Upper lobe of right lung (tissue), 1 donor: ENCODE results near the gene CTXND1. TPM values are rescaled to one million over a fixed set of nuclear protein-coding genes. Genes with fewer than 3 reads are reported as not detected.
A peak's percentile ranks its signal among the peaks of the same experiment; 100 is the strongest.

Source experiments
- ATAC-seq: fragments of 200-7000 bp; cut with Tn5 transposase; one replicate; pipeline ENCODE4 v1.9.1; 2020; ENCODE audit warnings: mild to moderate bottlenecking, moderate library complexity
- DNase-seq: peaks from one replicate; pipeline ENCODE4 v3.0.0-alpha.2; 2020
- H3K27ac ChIP-seq: fragments of 200-600 bp; one replicate; pipeline ENCODE4 v1.8.0; 2022
- H3K27me3 ChIP-seq: fragments of 200-600 bp; one replicate; pipeline ENCODE4 v1.8.0; 2022; ENCODE audit warnings: mild to moderate bottlenecking
- H3K36me3 ChIP-seq: fragments of 200-600 bp; one replicate; pipeline ENCODE4 v1.8.0; 2022
- H3K4me1 ChIP-seq: fragments of 200-600 bp; one replicate; pipeline ENCODE4 v1.8.0; 2022
- H3K4me3 ChIP-seq: fragments of 200-600 bp; one replicate; pipeline ENCODE4 v1.8.0; 2022; ENCODE audit warnings: mild to moderate bottlenecking
- H3K9me3 ChIP-seq: fragments of 200-600 bp; one replicate; pipeline ENCODE4 v1.8.0; 2022
- intact Hi-C: fragments of 100-400 bp; cut with DNase I; formaldehyde crosslinking; loops from one replicate; pipeline ENCODE4 v1.11.0; 2022
- total RNA-seq: library from RNA; stranded (reverse); fragmentation: NEBNext Ultra II Directional; extraction: Animal tissue kit (Norgen Biotek cat#: 25700); gene quantifications from one replicate; pipeline ENCODE4 v1.2.1, GENCODE V29; 2021
- TF ChIP-seq, protein P1 (sequence below): fragments of 200-600 bp; IDR thresholded peaks from one replicate; pipeline ENCODE4 v1.8.0; 2022; ENCODE audit warnings: antibody characterized with exemption
- donor health status: DM: no; HTN: yes; CAD: no; lungs with severe emphysema.

Gene CTXND1
- total RNA-seq, 1 donor from 2014 or later: 1.9 TPM

GRCh38 chr15:80183306-80183705 is 68.7 kb downstream of the CTXND1 start:
- no peak overlapping the region for H3K4me3 ChIP-seq
- ATAC-seq (no peak), DNase-seq (no peak)
- intact Hi-C loops: no loop called here
- H3K4me1 ChIP-seq: no peaks in the 10 kb centered on the region
- TF ChIP-seq, protein P1, sequence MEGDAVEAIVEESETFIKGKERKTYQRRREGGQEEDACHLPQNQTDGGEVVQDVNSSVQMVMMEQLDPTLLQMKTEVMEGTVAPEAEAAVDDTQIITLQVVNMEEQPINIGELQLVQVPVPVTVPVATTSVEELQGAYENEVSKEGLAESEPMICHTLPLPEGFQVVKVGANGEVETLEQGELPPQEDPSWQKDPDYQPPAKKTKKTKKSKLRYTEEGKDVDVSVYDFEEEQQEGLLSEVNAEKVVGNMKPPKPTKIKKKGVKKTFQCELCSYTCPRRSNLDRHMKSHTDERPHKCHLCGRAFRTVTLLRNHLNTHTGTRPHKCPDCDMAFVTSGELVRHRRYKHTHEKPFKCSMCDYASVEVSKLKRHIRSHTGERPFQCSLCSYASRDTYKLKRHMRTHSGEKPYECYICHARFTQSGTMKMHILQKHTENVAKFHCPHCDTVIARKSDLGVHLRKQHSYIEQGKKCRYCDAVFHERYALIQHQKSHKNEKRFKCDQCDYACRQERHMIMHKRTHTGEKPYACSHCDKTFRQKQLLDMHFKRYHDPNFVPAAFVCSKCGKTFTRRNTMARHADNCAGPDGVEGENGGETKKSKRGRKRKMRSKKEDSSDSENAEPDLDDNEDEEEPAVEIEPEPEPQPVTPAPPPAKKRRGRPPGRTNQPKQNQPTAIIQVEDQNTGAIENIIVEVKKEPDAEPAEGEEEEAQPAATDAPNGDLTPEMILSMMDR: no peak
- H3K9me3 ChIP-seq: no peaks in the 10 kb centered on the region
- peaks cover 65% of the 10 kb centered on the region for H3K36me3 ChIP-seq
- H3K27me3 ChIP-seq: no peaks in the 10 kb centered on the region
- no peak overlapping the region for H3K27ac ChIP-seq

DNA sequence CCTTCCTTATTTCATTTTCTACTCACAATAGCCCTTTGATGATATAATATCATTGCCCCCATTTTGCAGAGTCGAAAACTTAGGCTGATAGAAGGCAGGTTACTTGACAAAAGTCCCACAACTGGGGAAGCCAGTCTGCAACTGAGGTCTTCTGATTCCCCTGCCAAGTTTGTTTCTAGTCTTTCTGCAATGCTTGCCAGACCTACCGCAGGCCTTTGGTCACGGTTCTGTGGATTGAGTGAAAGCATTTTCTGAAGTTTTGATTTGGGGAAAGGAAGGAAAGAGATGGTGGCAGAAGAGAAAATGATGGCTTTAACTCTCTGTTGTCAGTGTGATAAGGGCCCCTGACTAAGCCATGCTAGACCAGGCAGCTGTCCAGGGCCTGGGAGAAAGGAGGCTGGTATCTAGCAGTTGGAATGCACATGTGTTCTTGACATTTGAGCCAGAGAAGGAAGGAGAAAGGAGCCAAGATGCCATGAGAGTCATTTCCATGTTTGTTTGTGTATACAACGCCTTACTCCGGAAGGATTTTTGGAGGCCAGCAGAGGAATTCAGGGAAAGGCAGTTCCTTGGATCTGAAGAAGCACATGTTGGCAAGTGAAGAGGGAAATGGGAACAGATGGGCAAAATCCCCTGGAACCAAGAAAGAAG is 69.3 kb downstream of the CTXND1 start:
- TF ChIP-seq, protein P1: no peak
- H3K4me1 ChIP-seq: no peaks in the 10 kb centered on the region
- no peak overlapping the region for H3K4me3 ChIP-seq
- intact Hi-C loops: no loop called here
- ATAC-seq (peak; percentile 37), DNase-seq (no peak)
- H3K27me3 ChIP-seq: no peaks in the 10 kb centered on the region
- H3K36me3 ChIP-seq: peaks cover 64% of the 10 kb centered on the region
- no peak overlapping the region for H3K27ac ChIP-seq
- H3K9me3 ChIP-seq: no peaks in the 10 kb centered on the region

DNA sequence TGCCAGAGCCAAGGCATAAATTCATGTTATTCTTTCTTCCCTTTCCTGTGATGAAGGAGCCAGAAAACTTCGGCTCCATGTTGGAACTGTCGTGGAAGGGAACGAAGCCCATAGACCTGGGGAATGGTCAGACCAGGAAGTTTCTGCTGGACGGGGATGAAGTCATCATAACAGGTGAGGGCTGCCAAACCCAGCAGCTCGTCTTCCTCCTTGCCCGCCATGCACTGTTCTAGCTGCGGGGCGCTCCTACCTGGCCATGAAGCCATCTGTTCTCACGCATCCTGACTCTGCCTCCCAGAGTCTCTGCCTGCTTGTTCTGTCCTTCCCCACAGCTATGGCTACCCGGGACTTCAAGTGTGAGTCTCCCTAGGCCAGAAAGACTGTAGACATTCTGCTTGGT is 71.0 kb downstream of the CTXND1 start:
- intact Hi-C loops: no loop called here
- peaks cover 54% of the 10 kb centered on the region for H3K36me3 ChIP-seq

GRCh38 chr15:80180468-80180867 is 71.5 kb downstream of the CTXND1 start:
- DNase-seq (no peak), ATAC-seq (no peak)
- intact Hi-C loops: no loop called here
- Histone ChIP-seq H3K36me3 (peaks cover 49% of the 10 kb centered on the region), H3K9me3 (no peaks in the 10 kb centered on the region), H3K27me3 (no peaks in the 10 kb centered on the region), H3K27ac (no peak overlapping the region), H3K4me3 (no peak overlapping the region), H3K4me1 (no peaks in the 10 kb centered on the region)
- TF ChIP-seq, protein P1: no peak

More for the DNA sequence above, 71.0 kb downstream of the CTXND1 start:
- TF ChIP-seq, protein P1: no peak
- ATAC-seq (no peak), DNase-seq (no peak)
- no peaks in the 10 kb centered on the region for H3K27me3 ChIP-seq
- H3K4me1 ChIP-seq: no peaks in the 10 kb centered on the region
- H3K4me3 ChIP-seq: no peak overlapping the region
- no peak overlapping the region for H3K27ac ChIP-seq
- H3K9me3 ChIP-seq: no peaks in the 10 kb centered on the region

- H3K4me3 ChIP-seq: no peak overlapping the region
- H3K36me3 ChIP-seq: peaks cover 48% of the 10 kb centered on the region
- intact Hi-C loops: no loop called here
- DNase-seq (no peak), ATAC-seq (no peak)
- H3K27ac ChIP-seq: no peak overlapping the region
- no peaks in the 10 kb centered on the region for H3K9me3 ChIP-seq
- TF ChIP-seq, protein P1: no peak
- no peaks in the 10 kb centered on the region for H3K27me3 ChIP-seq
- H3K4me1 ChIP-seq: no peaks in the 10 kb centered on the region
Observed at GRCh38 chr15:80179935-80180334, 72.1 kb downstream of the CTXND1 start.
